ENCODE measurements around the gene MALAT1. TPM values are rescaled to one million over a fixed set of nuclear protein-coding genes. Genes with fewer than 3 reads are reported as not detected.

The MALAT1 gene
- total and polyA plus RNA-seq, 2 of the 8 experiments (the other 6 are each of a cell fraction or from before 2014, with no cell fraction given), result 115 to 984 TPM

GRCh38 chr11:65506772-65507505 lies 8.1 kb downstream of the MALAT1 start (continued):
- TF ChIP-seq HDAC2 (IDR thresholded peaks at IDR 0.05; ENCODE audit: borderline replicate concordance in 1 of 2, low read depth in 2 of 2, low read length in 2 of 2) (no peak), NANOG (IDR thresholded peaks at IDR 0.05; ENCODE audit: insufficient read depth, low read depth, low read length, poor library complexity, severe bottlenecking) (no peak), BCL11A (IDR thresholded peaks at IDR 0.05; ENCODE audit: low read depth in 2 of 2, low read length in 2 of 2) (peak in 1 of 2 experiments; percentile 48), SAP30 (IDR thresholded peaks at IDR 0.05; ENCODE audit: insufficient read depth, insufficient replicate concordance, low read length) (no peak), CREB1 (IDR thresholded peaks at IDR 0.05) (peak; percentile 3; the same call in 1 of the 2 replicates), TEAD4 (IDR thresholded peaks at IDR 0.05; ENCODE audit: low read depth, low read length) (no peak), SP1 (IDR thresholded peaks at IDR 0.05; ENCODE audit: low read depth, low read length) (0 out of 2 replicates have a peak, but pooled peaks have one; percentile 22), SIN3A (conservative IDR thresholded peaks at IDR 0.05 in 1 of 2, IDR thresholded peaks at IDR 0.05 in 1 of 2; ENCODE audit: low read depth in 1 of 2, low read length in 2 of 2) (peak in 1 of 2 experiments; percentile 97; a peak in 2 of 4 replicates), ZNF274 (IDR thresholded peaks at IDR 0.05; ENCODE audit: borderline replicate concordance, extremely low read depth, low read length) (no peak), NRF1 (IDR thresholded peaks at IDR 0.05; ENCODE audit: low read depth, low read length) (no peak; the same call in 1 of the 2 replicates), RXRA (IDR thresholded peaks at IDR 0.05; ENCODE audit: insufficient read depth, low read depth, low read length) (0 out of 2 replicates have a peak, but pooled peaks have one; percentile 30), ATF2 (IDR thresholded peaks at IDR 0.05; ENCODE audit: low read length) (peak; percentile 90), CBX5 (IDR thresholded peaks at IDR 0.05; ENCODE audit: low read depth, low read length) (no peak), KDM5A (IDR thresholded peaks at IDR 0.05; ENCODE audit: low read length) (no peak), EGR1 (IDR thresholded peaks at IDR 0.05; ENCODE audit: borderline replicate concordance, low read depth, low read length) (peak; percentile 45)
